HG03135 (cell line): ENCODE measurements around the gene NEUROG1.

ENCODE experiments used
- ATAC-seq: cut with Tn5 transposase; IDR thresholded peaks from one replicate; pipeline ENCODE4 v1.9.1; 2021; ENCODE audit warnings: mild to moderate bottlenecking, moderate library complexity; ENCODE audit not compliant: unreplicated experiment

NEUROG1 gene

DNA sequence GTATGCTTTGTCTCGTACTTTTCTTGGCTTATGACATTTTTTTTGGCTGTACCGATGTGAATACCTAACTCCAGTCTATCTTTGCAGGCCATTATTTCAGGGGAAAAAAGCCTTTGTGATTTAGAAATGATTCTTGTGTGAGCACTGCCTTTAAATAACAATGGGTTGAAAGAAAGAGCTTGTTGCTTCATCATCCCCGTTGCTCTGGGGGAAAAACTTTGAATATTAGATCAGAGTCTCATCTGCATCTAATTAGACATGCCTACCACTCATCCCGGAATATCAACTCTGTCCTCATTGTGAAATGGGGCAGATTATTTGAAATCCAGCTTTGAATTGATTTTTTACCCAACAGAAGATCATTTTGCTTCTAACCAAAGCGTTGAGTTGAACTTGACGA, 29.5 kb upstream of the NEUROG1 start:
- no peak for ATAC-seq

DNA sequence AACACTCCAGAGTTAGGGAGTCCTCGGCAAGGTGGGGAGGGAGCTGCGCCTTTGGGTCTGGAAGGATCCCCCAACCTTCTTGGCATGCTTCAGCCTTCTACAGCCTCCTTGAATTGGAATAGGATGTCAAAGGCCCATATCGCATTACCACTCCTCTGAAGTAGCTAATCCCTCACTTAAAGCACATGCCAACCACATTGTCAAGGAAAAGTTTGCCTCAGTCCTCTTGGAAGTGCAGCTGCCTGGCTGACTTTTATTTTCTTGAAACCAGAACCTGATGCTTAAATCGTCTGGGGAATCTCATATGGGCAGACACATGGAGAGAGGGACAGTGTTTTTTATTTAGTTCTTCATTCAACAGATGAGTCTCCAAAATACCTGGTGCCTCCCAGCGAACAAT, 28.6 kb upstream of the NEUROG1 start:
- ATAC-seq, result no peak

DNA sequence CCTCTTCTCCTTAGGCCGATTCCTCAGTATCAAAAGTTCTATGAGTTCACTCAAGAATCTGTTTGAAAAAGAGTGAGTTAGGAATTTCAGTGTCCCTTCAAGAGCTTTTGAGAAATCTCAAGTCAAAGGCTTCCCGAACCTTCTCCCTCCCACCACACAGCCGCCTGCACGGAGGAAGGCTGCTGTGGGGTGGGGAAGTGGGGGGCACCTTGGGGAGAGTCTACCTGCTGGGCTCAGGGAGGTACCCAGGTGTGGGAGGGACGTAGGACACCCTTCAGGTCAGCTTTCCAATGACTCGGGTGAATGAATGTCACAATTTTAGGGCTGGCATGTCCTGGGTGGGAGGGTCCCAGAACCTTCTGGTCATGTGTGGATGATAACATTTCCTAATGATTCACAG, 25.5 kb upstream of the NEUROG1 start:
- no peak for ATAC-seq

DNA sequence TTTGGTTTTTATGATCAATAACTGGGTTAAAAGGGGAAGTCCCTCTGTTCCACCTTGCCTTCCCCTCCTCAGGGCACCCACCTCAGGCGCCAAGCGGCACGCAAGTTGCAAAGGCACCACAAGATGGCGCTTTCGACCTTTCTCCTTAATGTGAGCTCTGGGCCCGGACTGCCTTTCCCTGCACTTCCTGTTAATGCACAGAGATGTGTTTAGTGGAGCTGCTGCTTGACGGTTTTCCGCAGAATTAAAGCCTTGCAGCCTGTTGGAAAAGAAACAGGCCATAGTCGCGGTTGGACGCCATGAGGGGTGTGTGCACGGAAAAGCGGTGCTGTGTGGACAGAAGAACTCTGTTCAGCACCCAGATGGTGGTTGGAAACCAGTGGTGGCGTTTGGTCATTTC, 25.1 kb upstream of the NEUROG1 start:
- ATAC-seq, result peak; percentile 93

DNA sequence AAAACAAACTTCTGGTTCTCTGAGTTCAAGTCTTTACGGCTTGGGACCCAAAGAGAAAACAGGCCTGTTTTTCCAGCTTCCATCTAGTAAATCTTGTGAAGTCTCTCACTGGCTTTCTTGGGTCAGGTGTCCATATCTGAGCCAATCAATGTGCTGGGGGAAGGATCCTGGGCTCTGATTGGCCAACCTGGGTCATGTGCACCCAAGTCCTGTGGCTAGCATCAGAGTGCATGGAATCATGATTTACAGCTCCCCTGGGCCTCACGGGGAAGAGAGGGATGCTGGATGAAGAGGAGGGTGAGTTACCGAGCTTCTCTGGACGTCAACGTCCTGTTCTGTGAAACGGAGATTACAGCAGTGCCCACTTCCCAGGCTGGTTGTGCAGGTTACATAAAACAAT, 23.6 kb upstream of the NEUROG1 start:
- ATAC-seq, result no peak

DNA sequence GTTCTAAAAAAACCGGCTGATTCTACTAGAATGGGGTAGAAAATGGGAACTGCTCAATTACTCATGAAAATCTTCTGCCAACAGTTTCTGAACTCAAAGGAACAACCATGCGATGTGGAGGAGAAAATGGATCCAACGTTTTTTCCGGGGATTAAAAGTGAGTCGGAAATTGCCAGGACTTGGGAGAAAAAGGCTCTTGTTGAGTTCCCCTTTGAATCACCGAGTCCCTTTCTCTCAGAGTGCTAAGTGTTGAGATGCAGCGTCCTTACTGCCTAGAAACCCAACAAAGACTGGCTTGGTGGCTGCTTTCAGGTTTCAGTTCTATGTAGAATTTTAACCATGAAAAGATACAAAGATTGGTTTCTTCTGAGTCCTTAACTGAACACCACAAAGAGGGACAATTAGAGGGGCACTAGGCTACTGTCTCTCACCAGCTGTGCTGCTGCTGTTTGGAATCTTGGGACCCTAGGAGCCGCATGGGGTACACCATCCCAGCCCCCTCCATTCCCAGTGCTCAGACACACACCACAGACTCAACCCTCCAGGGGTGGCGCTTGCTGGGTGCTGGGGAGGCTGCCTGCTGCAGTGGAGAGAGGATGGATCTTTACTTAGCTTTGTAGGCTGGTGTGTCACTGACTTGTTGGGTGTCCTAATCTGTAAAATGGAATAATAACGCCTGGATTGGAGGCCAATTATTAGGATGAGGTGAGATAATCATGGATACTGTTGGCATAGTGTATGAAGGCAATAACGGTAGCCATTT, 21.5 kb upstream of the NEUROG1 start:
- no peak for ATAC-seq

DNA sequence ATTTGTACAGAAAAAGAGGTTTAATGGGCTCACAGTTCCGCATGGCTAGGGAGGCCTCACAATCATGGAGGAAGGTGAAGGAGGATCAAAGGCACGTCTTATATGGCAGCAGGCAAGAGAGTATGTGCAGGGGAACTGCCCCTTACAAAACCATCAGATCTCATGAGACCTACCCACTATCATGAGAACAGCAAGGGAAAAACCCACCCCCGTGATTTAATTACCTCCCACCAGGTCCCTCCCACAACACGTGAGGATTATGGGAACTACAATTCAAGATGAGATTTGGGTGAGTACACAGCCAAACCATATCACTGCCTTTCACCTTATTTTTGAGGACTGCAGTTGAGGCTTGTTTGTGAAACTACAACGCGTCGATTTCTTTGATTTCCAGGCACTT, 20.9 kb upstream of the NEUROG1 start:
- ATAC-seq, result no peak

DNA sequence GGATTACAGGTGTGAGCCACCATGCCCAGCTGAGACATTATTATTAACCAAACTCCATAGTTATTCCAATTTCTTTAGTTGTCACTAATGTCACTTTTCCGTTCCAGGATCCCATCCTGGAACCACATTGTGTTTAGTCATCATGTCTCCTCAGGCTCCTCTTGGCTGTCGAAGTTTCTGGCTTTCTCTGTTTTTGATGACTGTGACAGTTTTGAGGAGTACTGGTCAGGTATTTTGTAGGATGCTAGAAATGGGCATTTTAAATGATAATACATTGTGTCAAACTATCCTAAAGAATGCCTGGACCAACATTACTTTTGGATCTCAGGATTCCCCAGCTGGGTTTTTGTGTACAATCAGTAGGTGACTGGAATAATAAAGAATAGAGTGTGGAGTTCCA, 19.8 kb upstream of the NEUROG1 start:
- ATAC-seq, result no peak

DNA sequence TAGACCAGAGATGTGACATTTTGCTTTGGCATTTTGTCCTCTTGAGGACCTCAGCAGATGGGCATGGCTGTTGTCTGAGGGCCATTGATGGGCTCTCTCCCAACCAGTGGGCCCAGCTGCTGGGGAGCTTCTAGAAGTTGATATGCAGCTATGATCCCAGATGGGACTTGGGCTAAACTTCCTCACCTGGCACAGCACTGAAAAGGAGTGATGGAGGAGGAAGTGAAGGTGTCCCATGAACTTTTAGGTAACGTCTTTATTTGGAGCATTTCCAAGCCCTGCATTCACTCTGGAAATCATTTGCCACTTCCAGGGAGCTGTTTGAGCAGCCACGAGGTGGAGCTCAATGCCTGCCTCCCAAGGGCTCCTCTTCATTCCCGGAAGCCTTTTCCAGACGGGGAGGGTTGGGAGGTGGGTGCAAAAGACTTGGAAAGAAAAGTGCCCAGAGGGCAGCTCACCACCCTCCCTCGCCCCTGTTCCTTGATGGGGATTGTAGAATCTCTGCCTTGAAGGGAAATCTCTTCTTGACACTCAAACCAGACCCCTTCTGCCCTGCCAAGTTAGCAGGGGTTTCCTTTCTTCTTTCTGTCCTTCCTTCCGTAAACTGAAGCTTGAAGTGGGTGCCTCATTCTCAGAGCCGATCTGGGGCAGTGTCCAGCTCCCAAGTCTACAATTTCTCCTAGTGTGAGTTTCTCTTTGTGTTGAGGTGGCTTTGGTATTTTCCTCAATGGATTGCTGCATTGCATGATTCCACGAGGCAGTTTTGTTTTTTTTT, 18.1 kb upstream of the NEUROG1 start:
- no peak for ATAC-seq

DNA sequence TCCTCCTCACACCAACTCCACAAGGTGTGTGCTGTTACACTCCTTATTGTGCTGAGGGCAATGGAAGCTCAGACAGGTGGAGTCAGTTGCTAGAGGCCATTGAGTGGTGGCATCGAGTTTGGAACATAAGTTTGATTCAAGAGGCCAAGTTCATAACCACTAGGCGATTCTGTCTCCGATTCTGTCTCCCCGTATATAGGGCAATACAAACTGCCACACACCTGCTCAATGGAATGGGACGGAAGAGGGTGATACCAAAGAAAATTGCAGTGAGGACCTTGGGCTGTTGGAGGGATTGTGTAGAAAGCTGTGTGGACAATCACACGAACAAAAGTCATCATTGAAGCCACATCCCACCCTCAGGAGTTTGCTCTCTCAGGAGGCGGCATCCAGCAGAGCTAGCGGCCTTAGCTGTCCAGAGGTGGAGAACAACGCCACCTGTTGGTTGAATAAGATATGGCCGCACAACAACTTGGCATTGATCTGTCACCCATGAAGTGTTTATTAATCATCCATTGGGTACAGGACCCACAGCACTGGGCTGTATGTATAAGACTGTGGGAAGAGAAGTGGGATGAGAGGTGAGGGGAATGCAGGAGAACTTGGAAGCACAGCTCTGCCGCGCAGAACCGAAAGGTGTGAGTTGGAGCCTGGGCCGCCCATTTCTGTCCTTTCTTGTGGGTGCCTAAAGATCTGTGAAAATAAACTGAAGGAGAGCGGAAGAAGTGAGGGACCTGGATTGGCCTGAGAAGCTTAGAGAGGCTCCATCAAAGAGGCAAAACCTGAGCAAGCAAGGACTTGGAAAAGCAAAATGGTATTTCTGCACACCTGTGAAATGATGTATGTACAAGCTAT, 16.1 kb upstream of the NEUROG1 start:
- ATAC-seq, result no peak

DNA sequence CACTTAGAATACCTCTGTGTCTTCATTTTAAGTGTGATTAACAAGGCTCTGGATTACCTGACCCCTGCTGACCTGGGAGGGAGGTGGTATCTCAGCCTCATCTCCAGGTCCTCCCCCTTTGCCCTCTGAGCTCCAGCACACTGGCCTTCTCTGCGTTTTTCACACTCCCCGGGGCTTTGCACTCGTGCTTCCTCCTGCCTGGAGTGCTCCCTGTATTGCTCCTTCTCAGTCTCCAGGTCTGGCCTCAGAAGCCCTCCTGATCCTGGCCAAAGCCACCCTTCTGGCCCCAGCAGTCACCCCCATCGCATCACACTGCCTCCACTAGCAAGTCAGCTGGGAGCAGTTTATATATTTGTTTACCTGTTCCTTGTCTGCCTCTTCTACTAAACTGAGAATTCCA, 13.6 kb upstream of the NEUROG1 start:
- ATAC-seq, result no peak

DNA sequence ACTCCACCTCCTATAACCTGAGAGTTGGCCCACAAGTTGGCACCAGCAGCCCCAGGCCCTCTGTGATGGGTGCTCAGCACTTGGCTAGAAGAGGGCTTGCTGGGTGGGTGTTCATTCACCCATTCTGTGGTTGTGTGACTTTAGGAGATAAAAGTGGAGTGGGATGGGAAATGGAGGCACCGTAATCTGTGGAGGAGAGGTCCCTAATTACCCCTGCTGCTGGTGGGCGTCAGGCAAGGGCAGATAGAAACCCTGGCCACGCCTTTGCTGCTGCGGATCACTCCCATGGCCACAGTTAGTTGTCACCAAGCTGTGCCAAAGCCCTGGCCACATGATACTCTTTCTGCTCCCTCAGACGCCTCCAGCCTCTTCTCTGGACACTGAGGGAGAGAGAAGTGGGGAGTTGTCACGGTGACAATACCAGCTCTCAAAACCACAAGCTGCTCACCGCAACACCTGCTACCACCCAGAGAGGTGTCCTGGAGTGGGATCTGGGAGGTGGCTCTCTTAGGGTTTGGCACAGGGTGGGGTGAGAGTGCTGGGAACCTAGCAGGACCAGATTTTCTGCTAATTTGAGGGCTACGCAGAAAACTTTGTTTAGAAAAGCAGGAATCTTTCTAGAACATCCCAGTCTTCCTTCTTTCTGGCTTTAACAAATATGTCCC, 12.0 kb upstream of the NEUROG1 start:
- no peak for ATAC-seq

DNA sequence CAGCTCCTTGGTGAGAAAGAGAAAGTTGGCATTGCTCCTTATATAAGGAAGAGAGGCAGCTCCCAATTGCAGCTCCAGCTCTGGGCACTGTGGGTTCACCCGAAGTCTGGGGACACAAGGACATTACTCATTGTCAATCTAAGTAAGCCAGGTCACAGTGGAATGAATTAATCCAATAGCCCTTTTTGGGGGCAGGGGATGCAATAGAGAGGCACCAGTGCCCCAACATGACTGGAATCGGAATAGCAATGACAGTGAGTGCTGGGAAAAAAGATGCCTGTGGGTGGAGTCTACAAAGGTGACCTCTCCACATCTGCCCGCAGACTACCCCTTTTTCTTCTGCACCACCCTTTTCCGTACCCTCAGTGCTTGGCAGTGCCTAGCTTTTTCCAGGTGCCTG, 11.1 kb upstream of the NEUROG1 start:
- no peak for ATAC-seq

DNA sequence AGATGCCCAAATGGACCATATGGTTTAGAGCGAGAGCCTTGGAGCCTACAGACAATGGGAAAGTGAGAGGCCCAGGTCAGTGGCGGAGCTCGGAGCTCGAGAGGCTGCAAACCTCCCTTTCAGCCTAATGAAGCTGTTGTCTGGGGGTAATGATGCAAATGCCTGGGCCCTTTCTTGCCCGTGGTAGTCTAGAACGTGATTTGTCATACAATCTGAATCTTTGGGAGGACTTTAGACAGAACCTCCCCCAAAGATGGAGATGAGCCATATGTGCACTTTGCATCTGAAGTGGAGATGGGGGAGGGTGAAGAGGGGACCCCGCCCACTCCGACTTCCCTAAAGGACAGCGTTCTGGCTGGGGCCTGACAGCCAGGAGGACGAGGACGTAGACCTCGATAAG, 10.3 kb upstream of the NEUROG1 start:
- ATAC-seq, result no peak

DNA sequence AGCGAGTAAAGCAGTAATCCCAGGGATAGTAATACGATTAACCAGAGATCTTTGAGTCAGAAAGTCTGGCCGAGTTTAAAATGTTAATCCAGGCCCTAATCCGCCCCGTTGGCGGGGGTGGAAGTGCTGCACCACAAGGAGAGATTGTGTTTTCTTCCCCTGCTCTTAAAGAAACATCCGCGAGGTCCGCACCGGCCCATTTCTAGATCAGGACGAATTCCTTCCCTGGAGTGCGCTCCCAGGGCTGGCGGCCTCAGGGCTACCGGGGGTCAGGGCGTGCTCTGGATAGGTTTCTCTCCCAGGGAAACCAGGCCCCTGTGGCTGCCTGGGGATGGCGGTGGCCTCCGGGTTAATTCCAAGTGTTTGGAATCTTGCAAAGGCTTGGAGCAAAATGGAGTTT, 9.3 kb upstream of the NEUROG1 start:
- ATAC-seq, result no peak

DNA sequence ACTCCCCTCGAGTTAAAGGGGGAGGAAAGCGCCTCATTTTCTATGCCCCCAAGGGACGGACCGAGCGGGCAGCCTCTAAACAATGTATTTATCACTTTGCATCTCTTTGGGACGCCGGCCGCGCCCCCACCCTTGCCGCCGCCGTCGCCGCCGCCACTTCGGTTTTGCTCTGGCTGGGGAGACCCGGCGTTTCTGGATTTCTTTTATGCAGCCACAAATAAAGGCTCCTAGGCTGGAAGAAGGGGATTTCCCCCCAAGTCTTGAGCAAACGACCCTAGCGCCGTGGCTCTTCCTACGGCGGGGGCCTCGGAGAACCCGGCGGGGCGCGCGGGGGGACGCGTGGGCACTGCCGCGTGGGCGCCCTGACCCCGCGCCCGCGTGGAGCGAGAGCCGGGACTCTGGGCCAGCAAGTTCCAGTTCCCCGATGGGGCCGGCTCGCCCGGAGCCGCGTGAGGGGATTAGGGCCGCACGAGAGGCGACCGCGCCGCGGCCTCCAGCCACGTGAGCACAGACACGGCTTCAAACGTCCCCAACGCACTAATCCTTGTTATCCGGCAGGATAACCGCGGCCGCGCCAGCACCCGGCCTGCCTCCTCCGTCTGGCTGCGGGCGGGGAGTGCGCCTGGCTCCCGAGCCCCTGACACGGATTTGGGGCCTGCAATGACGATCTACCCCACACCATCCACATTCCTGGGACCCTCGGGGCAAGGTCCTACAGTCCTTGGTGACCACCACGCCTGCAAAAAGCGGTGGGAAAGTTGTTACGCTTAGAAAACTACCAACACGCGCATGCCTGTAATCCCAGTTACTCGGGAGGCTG, 7.9 kb upstream of the NEUROG1 start:
- no peak for ATAC-seq

DNA sequence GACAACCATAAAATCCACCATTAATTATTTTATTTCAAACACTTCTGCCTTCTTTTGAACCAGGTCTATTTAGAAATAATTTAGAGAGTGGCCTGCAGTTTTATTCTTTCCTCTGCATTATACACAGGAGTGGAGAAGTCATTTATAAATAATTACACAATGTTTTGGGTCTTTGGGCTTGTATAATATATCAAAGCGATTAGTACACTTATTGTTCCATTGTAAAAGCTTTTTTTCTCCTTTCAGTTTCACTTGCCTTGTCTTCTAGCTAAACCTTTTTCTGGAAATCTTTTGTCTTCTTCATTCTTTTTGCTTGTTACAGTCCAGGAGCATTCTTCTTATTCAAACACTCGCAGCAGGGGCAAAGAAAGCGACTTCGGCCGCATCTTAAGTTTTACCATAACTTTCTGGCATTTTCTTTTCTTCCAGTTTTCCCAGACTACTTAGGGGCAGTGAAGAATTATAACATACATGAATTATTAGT, 7.3 kb upstream of the NEUROG1 start:
- ATAC-seq, result no peak

DNA sequence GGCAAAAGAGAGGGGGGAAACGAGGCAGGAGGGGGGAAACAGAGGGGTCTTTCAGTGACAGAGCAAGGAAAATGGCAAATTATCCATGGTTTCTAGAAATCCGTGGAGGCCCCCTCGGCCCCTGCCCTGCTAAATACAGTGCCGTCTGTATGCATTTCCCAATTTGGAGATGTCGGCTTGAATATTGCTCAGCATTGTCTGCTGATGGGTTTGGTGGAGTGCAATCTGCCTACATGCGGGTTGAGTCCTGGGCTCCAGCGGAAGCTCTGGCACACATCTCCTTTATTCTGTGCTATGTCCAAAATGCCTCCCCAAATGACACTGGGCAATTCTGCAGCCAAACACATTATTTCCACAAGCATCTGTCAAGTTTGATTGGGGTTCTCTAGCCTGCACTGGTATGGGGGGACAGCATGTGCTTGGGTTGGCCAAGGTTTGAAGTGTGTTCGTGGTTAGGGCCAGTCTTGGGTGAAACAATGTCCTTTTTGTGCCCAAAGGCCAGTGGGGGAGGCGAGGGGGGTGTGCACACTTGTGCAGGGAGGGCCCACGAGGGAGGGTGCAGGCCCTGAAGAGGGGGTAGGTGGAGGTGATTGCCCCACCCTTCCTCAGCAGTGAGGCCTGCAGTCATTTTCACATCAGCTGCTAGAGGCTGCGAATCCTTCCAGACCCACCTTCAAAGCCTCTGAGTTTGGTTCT, 6.2 kb upstream of the NEUROG1 start:
- ATAC-seq, result no peak

DNA sequence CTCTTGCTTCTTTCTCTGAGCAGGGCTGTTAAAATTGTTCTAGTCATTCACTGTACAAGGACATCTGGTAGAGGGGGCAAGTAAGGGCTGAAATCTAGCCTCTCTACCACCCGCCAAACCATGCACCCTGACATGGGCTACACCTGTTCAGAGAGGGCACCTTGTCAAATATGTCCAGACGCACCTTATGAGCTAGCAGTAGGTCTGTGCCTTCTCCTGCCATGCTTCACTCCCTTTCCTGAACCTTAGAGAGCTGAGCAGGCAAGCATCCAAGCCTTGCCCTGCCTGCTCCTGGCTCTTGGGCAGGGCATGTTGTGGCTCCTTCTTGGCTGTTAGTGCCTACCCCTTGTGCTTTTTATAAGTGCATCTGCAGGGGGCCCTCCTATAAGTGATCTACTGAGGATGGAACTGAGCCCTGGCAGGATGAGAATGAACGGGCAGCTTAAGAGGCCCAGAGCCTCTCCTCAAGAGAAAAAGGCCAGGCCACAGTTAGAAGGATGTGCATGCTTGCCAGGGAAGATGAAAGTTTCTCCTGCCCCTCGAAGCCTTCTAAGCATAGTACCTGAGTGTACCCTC, 3.8 kb upstream of the NEUROG1 start:
- ATAC-seq, result no peak
